Measurements from ENCODE around the gene HLA-DRB1. TPM values are rescaled to one million over a fixed set of nuclear protein-coding genes. Genes with fewer than 3 reads are reported as not detected.

Gene HLA-DRB1
- total and polyA plus RNA-seq, 2 experiments from 2014 or later, result 0.38 to 1.5 TPM

- TF ChIP-seq REST (IDR thresholded peaks at IDR 0.05; ENCODE audit: unreplicated experiment), result no peak
Measured at GRCh38 chr6:32562940-32563339, 26.7 kb downstream of the HLA-DRB1 start (continued).

DNA sequence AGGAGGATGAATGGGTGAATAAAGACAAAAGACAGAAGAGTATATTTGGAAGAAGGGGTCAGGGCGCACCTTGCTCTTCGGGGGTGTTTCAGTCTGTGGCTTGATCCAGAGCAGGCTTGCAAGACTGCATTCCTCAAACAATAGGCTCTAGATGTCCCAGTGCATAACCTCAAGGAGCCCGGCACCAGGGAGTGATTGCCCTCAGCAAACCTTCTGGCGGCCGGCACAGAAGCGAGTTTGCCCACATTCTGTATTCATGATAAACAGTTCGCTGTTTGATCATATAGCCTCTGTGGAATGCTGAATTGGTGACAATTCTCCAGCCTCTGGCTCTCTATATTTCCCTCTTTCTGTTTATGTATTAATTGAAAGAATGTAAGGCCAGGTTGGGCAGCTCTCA lies 29.9 kb downstream of the HLA-DRB1 start:
- DNase-seq (ENCODE audit: low spot score) (no peak), ATAC-seq (no peak)
- H3K36me3 ChIP-seq (ENCODE audit: insufficient read depth), result no peaks in the 10 kb centered on the region
- no peaks in the 10 kb centered on the region for H4K20me1 ChIP-seq (replicated peaks; ENCODE audit: insufficient read depth)
- H2AFZ ChIP-seq, result no peak overlapping the region
- no peak overlapping the region for H3K4me3 ChIP-seq
- Mint-ChIP-seq H3K4me1 (peaks cover 5% of the 10 kb centered on the region), H3K27me3 (ENCODE audit: insufficient read depth, low read depth, poor library complexity) (peaks cover 7% of the 10 kb centered on the region), H3K9me3 (no peaks in the 10 kb centered on the region), H3K36me3 (ENCODE audit: low read depth) (no peaks in the 10 kb centered on the region), H3K27ac (no peak overlapping the region), H3K4me3 (no peak overlapping the region)
- no peak overlapping the region for H3K4me2 ChIP-seq
- no peaks in the 10 kb centered on the region for H3K79me2 ChIP-seq (replicated peaks; ENCODE audit: insufficient read depth)
- H3K9me2 ChIP-seq (ENCODE audit: insufficient read depth), result no peaks in the 10 kb centered on the region
- no peaks in the 10 kb centered on the region for H3K27me3 ChIP-seq (ENCODE audit: insufficient read depth)
- H3F3A ChIP-seq (replicated peaks; ENCODE audit: low read depth), result no peaks in the 10 kb centered on the region
- no peak overlapping the region for H3K27ac ChIP-seq (ENCODE audit: low read depth)
- no peaks in the 10 kb centered on the region for H3K4me1 ChIP-seq (ENCODE audit: insufficient read depth)
- TF ChIP-seq NANOG (IDR thresholded peaks at IDR 0.05; ENCODE audit: borderline replicate concordance) (no peak), ZNF114 (CRISPR knock-in tag; IDR thresholded peaks at IDR 0.05) (no peak), CREB1 (CRISPR knock-in tag; IDR thresholded peaks at IDR 0.05; ENCODE audit: low read depth) (no peak), ETS1 (IDR thresholded peaks at IDR 0.05) (no peak), ZNF331 (CRISPR knock-in tag; IDR thresholded peaks at IDR 0.05; ENCODE audit: low read depth) (no peak), EZH2 (IDR thresholded peaks at IDR 0.05; ENCODE audit: low read depth, unreplicated experiment) (no peak), POLR2AphosphoS5 (IDR thresholded peaks at IDR 0.05; ENCODE audit: low read depth) (no peak), JUNB (IDR thresholded peaks at IDR 0.05; ENCODE audit: unreplicated experiment) (no peak), REST (IDR thresholded peaks at IDR 0.05; ENCODE audit: unreplicated experiment) (no peak), EZH2phosphoT487 (IDR thresholded peaks at IDR 0.05; ENCODE audit: unreplicated experiment) (no peak)
- TF ChIP-seq, protein P1, sequence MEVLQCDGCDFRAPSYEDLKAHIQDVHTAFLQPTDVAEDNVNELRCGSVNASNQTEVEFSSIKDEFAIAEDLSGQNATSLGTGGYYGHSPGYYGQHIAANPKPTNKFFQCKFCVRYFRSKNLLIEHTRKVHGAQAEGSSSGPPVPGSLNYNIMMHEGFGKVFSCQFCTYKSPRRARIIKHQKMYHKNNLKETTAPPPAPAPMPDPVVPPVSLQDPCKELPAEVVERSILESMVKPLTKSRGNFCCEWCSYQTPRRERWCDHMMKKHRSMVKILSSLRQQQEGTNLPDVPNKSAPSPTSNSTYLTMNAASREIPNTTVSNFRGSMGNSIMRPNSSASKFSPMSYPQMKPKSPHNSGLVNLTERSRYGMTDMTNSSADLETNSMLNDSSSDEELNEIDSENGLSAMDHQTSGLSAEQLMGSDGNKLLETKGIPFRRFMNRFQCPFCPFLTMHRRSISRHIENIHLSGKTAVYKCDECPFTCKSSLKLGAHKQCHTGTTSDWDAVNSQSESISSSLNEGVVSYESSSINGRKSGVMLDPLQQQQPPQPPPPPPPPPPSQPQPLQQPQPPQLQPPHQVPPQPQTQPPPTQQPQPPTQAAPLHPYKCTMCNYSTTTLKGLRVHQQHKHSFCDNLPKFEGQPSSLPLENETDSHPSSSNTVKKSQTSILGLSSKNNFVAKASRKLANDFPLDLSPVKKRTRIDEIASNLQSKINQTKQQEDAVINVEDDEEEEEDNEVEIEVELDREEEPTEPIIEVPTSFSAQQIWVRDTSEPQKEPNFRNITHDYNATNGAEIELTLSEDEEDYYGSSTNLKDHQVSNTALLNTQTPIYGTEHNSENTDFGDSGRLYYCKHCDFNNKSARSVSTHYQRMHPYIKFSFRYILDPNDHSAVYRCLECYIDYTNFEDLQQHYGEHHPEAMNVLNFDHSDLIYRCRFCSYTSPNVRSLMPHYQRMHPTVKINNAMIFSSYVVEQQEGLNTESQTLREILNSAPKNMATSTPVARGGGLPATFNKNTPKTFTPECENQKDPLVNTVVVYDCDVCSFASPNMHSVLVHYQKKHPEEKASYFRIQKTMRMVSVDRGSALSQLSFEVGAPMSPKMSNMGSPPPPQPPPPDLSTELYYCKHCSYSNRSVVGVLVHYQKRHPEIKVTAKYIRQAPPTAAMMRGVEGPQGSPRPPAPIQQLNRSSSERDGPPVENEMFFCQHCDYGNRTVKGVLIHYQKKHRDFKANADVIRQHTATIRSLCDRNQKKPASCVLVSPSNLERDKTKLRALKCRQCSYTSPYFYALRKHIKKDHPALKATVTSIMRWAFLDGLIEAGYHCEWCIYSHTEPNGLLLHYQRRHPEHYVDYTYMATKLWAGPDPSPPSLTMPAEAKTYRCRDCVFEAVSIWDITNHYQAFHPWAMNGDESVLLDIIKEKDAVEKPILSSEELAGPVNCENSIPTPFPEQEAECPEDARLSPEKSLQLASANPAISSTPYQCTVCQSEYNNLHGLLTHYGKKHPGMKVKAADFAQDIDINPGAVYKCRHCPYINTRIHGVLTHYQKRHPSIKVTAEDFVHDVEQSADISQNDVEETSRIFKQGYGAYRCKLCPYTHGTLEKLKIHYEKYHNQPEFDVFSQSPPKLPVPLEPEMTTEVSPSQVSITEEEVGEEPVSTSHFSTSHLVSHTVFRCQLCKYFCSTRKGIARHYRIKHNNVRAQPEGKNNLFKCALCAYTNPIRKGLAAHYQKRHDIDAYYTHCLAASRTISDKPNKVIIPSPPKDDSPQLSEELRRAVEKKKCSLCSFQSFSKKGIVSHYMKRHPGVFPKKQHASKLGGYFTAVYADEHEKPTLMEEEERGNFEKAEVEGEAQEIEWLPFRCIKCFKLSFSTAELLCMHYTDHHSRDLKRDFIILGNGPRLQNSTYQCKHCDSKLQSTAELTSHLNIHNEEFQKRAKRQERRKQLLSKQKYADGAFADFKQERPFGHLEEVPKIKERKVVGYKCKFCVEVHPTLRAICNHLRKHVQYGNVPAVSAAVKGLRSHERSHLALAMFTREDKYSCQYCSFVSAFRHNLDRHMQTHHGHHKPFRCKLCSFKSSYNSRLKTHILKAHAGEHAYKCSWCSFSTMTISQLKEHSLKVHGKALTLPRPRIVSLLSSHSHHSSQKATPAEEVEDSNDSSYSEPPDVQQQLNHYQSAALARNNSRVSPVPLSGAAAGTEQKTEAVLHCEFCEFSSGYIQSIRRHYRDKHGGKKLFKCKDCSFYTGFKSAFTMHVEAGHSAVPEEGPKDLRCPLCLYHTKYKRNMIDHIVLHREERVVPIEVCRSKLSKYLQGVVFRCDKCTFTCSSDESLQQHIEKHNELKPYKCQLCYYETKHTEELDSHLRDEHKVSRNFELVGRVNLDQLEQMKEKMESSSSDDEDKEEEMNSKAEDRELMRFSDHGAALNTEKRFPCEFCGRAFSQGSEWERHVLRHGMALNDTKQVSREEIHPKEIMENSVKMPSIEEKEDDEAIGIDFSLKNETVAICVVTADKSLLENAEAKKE (CRISPR knock-in tag; IDR thresholded peaks at IDR 0.05), result no peak

Data from GM23338 (cell line).